Tibial artery (tissue), 4 donors: ENCODE data around the gene AGMO.

Experiments
- DNase-seq, 2 donors: peaks; one replicate each; pipeline ENCODE4 v3.0.0-alpha.2; 2019
- H3K27ac ChIP-seq, 2 donors: fragments of 200-600 bp; sonication (generic) in 1 of 2; 1 replicate in 1 of 2; 2 replicates in 1 of 2; pipeline ENCODE4 v1.5.1; 2018 to 2019; ENCODE audit warnings: mild to moderate bottlenecking in 1 of 2
- H3K27me3 ChIP-seq, 2 donors: fragments of 200-600 bp; sonication (generic) in 1 of 2; one replicate each; pipeline versions ENCODE4 v1.5.1 to v1.6.0; 2016 to 2019
- H3K36me3 ChIP-seq, 3 donors: fragments of 200-600 bp; sonication (generic) in 2 of 3; one replicate each; pipeline ENCODE4 v1.5.1; 2016 to 2019; ENCODE audit warnings: mild to moderate bottlenecking in 2 of 3
- H3K4me1 ChIP-seq, 4 donors: fragments of 200-600 bp; sonication (generic) in 2 of 4; 1 replicate in 3 of 4; 2 replicates in 1 of 4; pipeline ENCODE4 v1.5.1; 2016 to 2019
- H3K4me3 ChIP-seq, 2 donors: fragments of 200-600 bp; sonication (generic) in 1 of 2; 1 replicate in 1 of 2; 2 replicates in 1 of 2; pipeline ENCODE4 v1.5.1; 2018 to 2019; ENCODE audit warnings: mild to moderate bottlenecking in 2 of 2
- H3K9me3 ChIP-seq, 3 donors: fragments of 200-600 bp; sonication (generic) in 1 of 3; one replicate each; pipeline ENCODE4 v1.5.1; 2016 to 2019
- CTCF ChIP-seq, 2 experiments: fragments of 200-600 bp in 1 of 2; fragments of 450-650 bp in 1 of 2; IDR thresholded peaks; one replicate each; pipeline ENCODE4 v1.5.1; 2017 to 2019; ENCODE audit warnings: antibody characterized with exemption in 2 of 2, mild to moderate bottlenecking in 1 of 2, moderate library complexity in 1 of 2
- intact Hi-C: fragments of 100-400 bp; cut with DNase I; formaldehyde crosslinking; loops from one replicate; pipeline ENCODE4 v1.15.0; 2023; ENCODE audit warnings: low total_unique reads

The AGMO gene

GRCh38 chr7:15334536-15335263 lies 227.1 kb downstream of the AGMO start:
- peaks cover 0 to 4% (median 1%) of the 10 kb centered on the region in 4 donors for H3K4me1 ChIP-seq
- no peak overlapping the region for H3K27ac ChIP-seq
- H3K27me3 ChIP-seq, result no peaks in the 10 kb centered on the region
- H3K36me3 ChIP-seq, result no peaks in the 10 kb centered on the region
- no peak for TF ChIP-seq CTCF (IDR thresholded peaks at IDR 0.05)
- DNase-seq, result no peak
- no peak overlapping the region for H3K4me3 ChIP-seq
- intact Hi-C loops, result no loop called here
- no peaks in the 10 kb centered on the region for H3K9me3 ChIP-seq

- no peak overlapping the region for H3K4me3 ChIP-seq
- intact Hi-C loops, result no loop called here
- no peak for DNase-seq
- H3K4me1 ChIP-seq, result peaks cover 0 to 4% (median 1%) of the 10 kb centered on the region in 4 donors
- no peaks in the 10 kb centered on the region for H3K27me3 ChIP-seq
- no peak overlapping the region for H3K27ac ChIP-seq
- no peaks in the 10 kb centered on the region for H3K9me3 ChIP-seq
- no peak for TF ChIP-seq CTCF (IDR thresholded peaks at IDR 0.05)
- no peaks in the 10 kb centered on the region for H3K36me3 ChIP-seq
Measured at GRCh38 chr7:15332956-15333355, 228.9 kb downstream of the AGMO start.

- Histone ChIP-seq H3K27ac (no peak overlapping the region), H3K36me3 (no peaks in the 10 kb centered on the region), H3K27me3 (no peaks in the 10 kb centered on the region), H3K4me1 (peaks cover 0 to 4% (median 1%) of the 10 kb centered on the region in 4 donors), H3K9me3 (no peaks in the 10 kb centered on the region), H3K4me3 (no peak overlapping the region)
- intact Hi-C loops, result no loop called here
- DNase-seq, result no peak
- TF ChIP-seq CTCF (IDR thresholded peaks at IDR 0.05), result no peak
Measured at GRCh38 chr7:15330943-15331342, 230.9 kb downstream of the AGMO start.

GRCh38 chr7:15327001-15327400 lies 234.8 kb downstream of the AGMO start:
- DNase-seq, result no peak
- H3K4me3 ChIP-seq, result no peak overlapping the region
- H3K27me3 ChIP-seq, result no peaks in the 10 kb centered on the region
- H3K27ac ChIP-seq, result no peak overlapping the region
- TF ChIP-seq CTCF (IDR thresholded peaks at IDR 0.05), result no peak
- intact Hi-C loops, result loop anchor here (10.0 kb wide), 1 partner anchor 388 kb away; no protein-coding TSS in a partner anchor
- H3K36me3 ChIP-seq, result no peaks in the 10 kb centered on the region
- H3K4me1 ChIP-seq, result no peaks in the 10 kb centered on the region
- no peaks in the 10 kb centered on the region for H3K9me3 ChIP-seq

- Histone ChIP-seq H3K4me1 (no peaks in the 10 kb centered on the region), H3K36me3 (no peaks in the 10 kb centered on the region), H3K4me3 (no peak overlapping the region), H3K9me3 (no peaks in the 10 kb centered on the region), H3K27ac (no peak overlapping the region), H3K27me3 (no peaks in the 10 kb centered on the region)
- DNase-seq, result no peak
- peak; percentile 36 to 43 for TF ChIP-seq CTCF (IDR thresholded peaks at IDR 0.05)
- intact Hi-C loops, result loop anchor here (10.0 kb wide), 1 partner anchor 389 kb away; no protein-coding TSS in a partner anchor
Measured at GRCh38 chr7:15326044-15326644, 235.7 kb downstream of the AGMO start.
